ENCODE measurements around the gene TRIM63. TPM values are rescaled to one million over a fixed set of nuclear protein-coding genes. Genes with fewer than 3 reads are reported as not detected.
A peak's percentile ranks its signal among the peaks of the same experiment; 100 is the strongest.

Gene TRIM63
- total RNA-seq, 1 experiment from 2014 or later = not detected

- Histone ChIP-seq H3K14ac (ENCODE audit: insufficient read depth, low read length) (no peak overlapping the region), H4K5ac (ENCODE audit: insufficient read length, low read depth, low read length) (no peak overlapping the region), H2BK120ac (ENCODE audit: low read depth, low read length, poor library complexity, severe bottlenecking) (no peak overlapping the region), H3K79me1 (ENCODE audit: insufficient read depth, low read depth, low read length, poor library complexity, severe bottlenecking) (no peaks in the 10 kb centered on the region), H2BK20ac (ENCODE audit: low read depth, low read length, poor library complexity, severe bottlenecking) (no peak overlapping the region), H4K91ac (ENCODE audit: insufficient read length, low read depth, low read length) (no peak overlapping the region), H3K27ac (ENCODE audit: insufficient read length, low read depth, low read length) (no peak overlapping the region), H2BK15ac (ENCODE audit: low read depth, low read length) (no peak overlapping the region), H2AFZ (ENCODE audit: low read length) (no peak overlapping the region), H3K4me1 (ENCODE audit: insufficient read depth, low read length) (no peaks in the 10 kb centered on the region), H3K79me2 (ENCODE audit: insufficient read depth, low read length) (no peaks in the 10 kb centered on the region), H3T11ph (ENCODE audit: low read length) (no peak overlapping the region), H3K4ac (ENCODE audit: low read depth, low read length) (no peak overlapping the region), H4K20me1 (ENCODE audit: control insufficient read depth, insufficient read depth, insufficient read length) (no peaks in the 10 kb centered on the region), H3K27me3 (ENCODE audit: insufficient read depth, low read length) (no peaks in the 10 kb centered on the region), H2BK12ac (ENCODE audit: insufficient read length, low read depth, low read length) (no peak overlapping the region), H3K4me2 (ENCODE audit: insufficient read depth, insufficient read length, low read length) (no peak overlapping the region), H3K23ac (ENCODE audit: insufficient read length, low read depth, low read length) (no peak overlapping the region), H3K9ac (ENCODE audit: extremely low read depth, insufficient read length, low read length) (no peak overlapping the region), H4K8ac (replicated peaks; ENCODE audit: insufficient read length, low read depth, low read length) (no peak overlapping the region), H3K9me3 (ENCODE audit: control insufficient read depth, low read depth, low read length) (no peaks in the 10 kb centered on the region), H3K23me2 (ENCODE audit: insufficient read length, low read depth, low read length, poor library complexity, severe bottlenecking) (no peaks in the 10 kb centered on the region), H2BK5ac (ENCODE audit: insufficient read length, low read length) (no peak overlapping the region), H2AK5ac (ENCODE audit: insufficient read length, low read length) (no peak overlapping the region), H3K56ac (ENCODE audit: insufficient read length, low read depth, low read length) (no peak overlapping the region), H3K18ac (ENCODE audit: insufficient read length, low read depth, low read length) (no peak overlapping the region)
- DNase-seq = peak; percentile 8
- Mint-ChIP-seq H3K27me3 (ENCODE audit: low read depth) (peaks cover 3% of the 10 kb centered on the region; the same call in 1 of the 2 replicates), H3K4me1 (peaks cover 14 to 32% of the 10 kb centered on the region in 2 experiments), H3K9me3 (no peaks in the 10 kb centered on the region), H3K36me3 (ENCODE audit: insufficient read depth in 1 of 3, low read depth in 3 of 3) (no peaks in the 10 kb centered on the region), H3K27ac (no peak overlapping the region), H3K4me3 (no peak overlapping the region)
- TF ChIP-seq CTCF (conservative IDR thresholded peaks at IDR 0.05) = no peak
- no CpG with 5 or more reads among the region's 6 CpGs for WGBS (ENCODE audit: extremely low coverage, insufficient read length, low lambda C conversion rate)
Observed at GRCh38 chr1:26017606-26018005, 49.8 kb downstream of the TRIM63 start.
